Natural killer cell (primary cell): Measurements from ENCODE around the gene CHORDC1. TPM values are rescaled to one million over a fixed set of nuclear protein-coding genes. Genes with fewer than 3 reads are reported as not detected.

Experiments used
- ATAC-seq, 3 donors: fragments of 150-1000 bp in 2 of 3; fragments of 200-7000 bp in 1 of 3; cut with Tn5 transposase; 1 replicate in 1 of 3; 2 replicates in 2 of 3; pipeline ENCODE4 v1.10.0; 2021; ENCODE audit warnings: mild to moderate bottlenecking in 2 of 3, moderate library complexity in 2 of 3
- DNase-seq, 2 donors: peaks; one replicate each; pipeline versions ENCODE4 v3.0.0 to v3.0.0-alpha.2; 2013 to 2021; ENCODE audit warnings: mixed read lengths in 1 of 2
- H3K27ac ChIP-seq: one replicate; pipeline ENCODE4 v1.5.1; 2013; ENCODE audit warnings: mild to moderate bottlenecking, low read length
- H3K27me3 ChIP-seq: one replicate; pipeline ENCODE4 v1.6.1; 2013; ENCODE audit warnings: low read length; ENCODE audit not compliant: control insufficient read depth, insufficient read depth
- H3K36me3 ChIP-seq: one replicate; pipeline ENCODE4 v1.6.1; 2013; ENCODE audit warnings: low read length; ENCODE audit not compliant: control insufficient read depth, insufficient read depth
- H3K4me1 ChIP-seq: one replicate; pipeline ENCODE4 v1.6.1; 2013; ENCODE audit warnings: low read length; ENCODE audit not compliant: control insufficient read depth, insufficient read depth
- H3K4me3 ChIP-seq: one replicate; pipeline ENCODE4 v1.5.1; 2013; ENCODE audit warnings: low read length
- H3K9me3 ChIP-seq: one replicate; pipeline ENCODE4 v1.6.1; 2013; ENCODE audit warnings: low read length; ENCODE audit not compliant: control insufficient read depth, insufficient read depth
- H3K27ac Mint-ChIP-seq, 2 donors: one replicate each; pipeline ENCODE4 v1.8.0; 2022; ENCODE audit warnings: mild to moderate bottlenecking in 2 of 2, mixed read lengths in 2 of 2, moderate library complexity in 1 of 2
- H3K27me3 Mint-ChIP-seq, 2 donors: one replicate each; pipeline ENCODE4 v1.8.0; 2022; ENCODE audit warnings: low read depth in 2 of 2, mixed read lengths in 2 of 2
- H3K36me3 Mint-ChIP-seq: one replicate; pipeline ENCODE4 v1.8.0; 2022; ENCODE audit warnings: mixed read lengths
- H3K4me1 Mint-ChIP-seq, 2 donors: one replicate each; pipeline ENCODE4 v1.8.0; 2022; ENCODE audit warnings: mixed read lengths in 2 of 2
- H3K4me3 Mint-ChIP-seq: one replicate; pipeline ENCODE4 v1.8.0; 2022; ENCODE audit warnings: mild to moderate bottlenecking, moderate library complexity, mixed read lengths
- H3K9me3 Mint-ChIP-seq, 2 donors: one replicate each; pipeline ENCODE4 v1.8.0; 2022; ENCODE audit warnings: mixed read lengths in 2 of 2
- CTCF ChIP-seq: fragments of 200-600 bp; IDR thresholded peaks from one replicate; pipeline ENCODE4 v1.8.0; 2022; ENCODE audit warnings: antibody characterized with exemption
- WGBS: methylation state at CpG from one replicate; pipeline ENCODE4 v1.1.7; 2013; ENCODE audit warnings: missing lambda C conversion rate; ENCODE audit not compliant: insufficient coverage; 5-methylcytosine and 5-hydroxymethylcytosine counted together
- intact Hi-C: fragments of 100-400 bp; cut with micrococcal nuclease; formaldehyde crosslinking; loops from one replicate; pipeline ENCODE4 v1.14.2; 2022
- total RNA-seq, 4 donors: library from RNA; stranded (reverse); fragments of 120-200 nt in 1 of 4; gene quantifications; one replicate each; pipeline versions ENCODE4 v1.2.3 to v1.2.4, GENCODE V29; 2013 to 2022

Gene CHORDC1
- total RNA-seq, 3 donors from 2014 or later (not counting 1 experiment from before 2014, with no cell fraction given), result 77.2 to 105 (median 82.5) TPM

DNA sequence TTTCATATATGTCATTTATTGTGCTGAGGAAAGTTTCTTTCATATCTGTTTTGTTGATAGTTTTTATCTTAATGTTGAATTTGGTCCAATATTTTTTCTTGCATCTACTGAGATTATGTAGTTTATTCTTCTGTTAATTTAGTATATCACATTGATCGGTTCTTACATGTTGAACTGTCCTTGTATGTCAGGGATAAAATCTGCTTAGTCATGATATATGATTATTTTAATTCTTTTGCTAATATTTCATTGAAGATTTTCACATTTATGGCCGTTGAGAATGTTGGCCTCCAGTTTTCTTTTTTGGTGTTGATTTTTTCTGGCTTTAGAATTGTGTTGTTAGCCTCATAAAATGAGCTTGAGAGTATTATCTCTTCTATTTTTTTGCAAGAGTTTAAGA lies 31.2 kb upstream of the CHORDC1 start:
- Histone ChIP-seq H3K9me3 (no peaks in the 10 kb centered on the region), H3K27ac (no peak overlapping the region), H3K4me3 (no peak overlapping the region), H3K4me1 (no peaks in the 10 kb centered on the region), H3K27me3 (no peaks in the 10 kb centered on the region), H3K36me3 (no peaks in the 10 kb centered on the region)
- no peak for ATAC-seq
- no peaks in the 10 kb centered on the region for H3K36me3 Mint-ChIP-seq
- intact Hi-C loops, result no loop called here
- no peak for TF ChIP-seq CTCF
- no peaks in the 10 kb centered on the region for H3K9me3 Mint-ChIP-seq
- peaks cover 8 to 19% of the 10 kb centered on the region in 2 donors for H3K4me1 Mint-ChIP-seq
- DNase-seq, result no peak
- WGBS, result 57% methylated on average over 1 of the region's 2 CpGs
- H3K27ac Mint-ChIP-seq, result no peak overlapping the region
- no peak overlapping the region for H3K4me3 Mint-ChIP-seq
- peaks cover 10 to 26% of the 10 kb centered on the region in 2 donors for H3K27me3 Mint-ChIP-seq

- ATAC-seq (no peak), DNase-seq (no peak)
- no peaks in the 10 kb centered on the region for H3K36me3 ChIP-seq
- H3K4me3 ChIP-seq, result no peak overlapping the region
- Mint-ChIP-seq H3K27ac (no peak overlapping the region), H3K9me3 (no peaks in the 10 kb centered on the region), H3K4me3 (no peak overlapping the region), H3K4me1 (peaks cover 8 to 19% of the 10 kb centered on the region in 2 donors), H3K36me3 (no peaks in the 10 kb centered on the region), H3K27me3 (peaks cover 10 to 23% of the 10 kb centered on the region in 2 donors)
- no peak for TF ChIP-seq CTCF
- H3K27me3 ChIP-seq, result no peaks in the 10 kb centered on the region
- H3K4me1 ChIP-seq, result no peaks in the 10 kb centered on the region
- WGBS, result 96% methylated on average over 3 of the region's 3 CpGs
- intact Hi-C loops, result no loop called here
- H3K9me3 ChIP-seq, result no peaks in the 10 kb centered on the region
- H3K27ac ChIP-seq, result no peak overlapping the region
These were observed 29.2 kb upstream of the CHORDC1 start for GRCh38 chr11:90252053-90252452.

DNA sequence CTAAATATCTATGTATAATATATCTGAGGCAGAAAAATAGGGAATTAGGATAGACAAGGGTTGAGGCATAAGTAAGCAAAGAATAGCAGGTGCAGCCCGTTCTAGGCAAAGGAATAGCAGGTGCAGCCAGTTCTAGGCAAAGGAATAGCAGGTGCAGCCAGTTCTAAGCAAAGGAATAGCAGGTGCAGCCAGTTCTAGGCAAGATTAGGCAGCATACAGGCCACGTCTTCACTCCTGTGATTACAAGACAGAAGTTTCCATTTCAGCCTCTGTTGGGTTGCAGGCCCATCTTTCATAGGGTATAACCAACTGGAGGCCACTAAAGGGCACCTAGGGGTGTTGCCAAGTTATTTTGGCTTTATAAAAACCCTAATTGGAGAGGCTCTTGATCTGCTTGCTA lies 28.8 kb upstream of the CHORDC1 start:
- H3K27ac Mint-ChIP-seq, result no peak overlapping the region
- no peak for ATAC-seq

More for the DNA sequence above, 28.8 kb upstream of the CHORDC1 start:
- H3K27me3 ChIP-seq, result no peaks in the 10 kb centered on the region
- intact Hi-C loops, result no loop called here
- DNase-seq, result no peak
- WGBS, result 66% methylated on average over 2 of the region's 2 CpGs
- TF ChIP-seq CTCF, result no peak
- H3K4me1 Mint-ChIP-seq, result peaks cover 8 to 16% of the 10 kb centered on the region in 2 donors
- no peaks in the 10 kb centered on the region for H3K9me3 ChIP-seq
- H3K4me3 ChIP-seq, result no peak overlapping the region
- H3K4me1 ChIP-seq, result no peaks in the 10 kb centered on the region
- peaks cover 10 to 18% of the 10 kb centered on the region in 2 donors for H3K27me3 Mint-ChIP-seq
- H3K27ac ChIP-seq, result no peak overlapping the region
- no peaks in the 10 kb centered on the region for H3K9me3 Mint-ChIP-seq
- H3K36me3 ChIP-seq, result no peaks in the 10 kb centered on the region
- peak overlapping the region; percentile 81 for H3K4me3 Mint-ChIP-seq
- no peaks in the 10 kb centered on the region for H3K36me3 Mint-ChIP-seq
